ENCODE data around the gene PAEP.
A peak's percentile ranks its signal among the peaks of the same experiment; 100 is the strongest.
"Not testable (repeated sequence)": the region's sequence is repeated elsewhere in the genome, so short reads cannot be mapped to it uniquely, and the experiment has no call there.

Gene PAEP

DNA sequence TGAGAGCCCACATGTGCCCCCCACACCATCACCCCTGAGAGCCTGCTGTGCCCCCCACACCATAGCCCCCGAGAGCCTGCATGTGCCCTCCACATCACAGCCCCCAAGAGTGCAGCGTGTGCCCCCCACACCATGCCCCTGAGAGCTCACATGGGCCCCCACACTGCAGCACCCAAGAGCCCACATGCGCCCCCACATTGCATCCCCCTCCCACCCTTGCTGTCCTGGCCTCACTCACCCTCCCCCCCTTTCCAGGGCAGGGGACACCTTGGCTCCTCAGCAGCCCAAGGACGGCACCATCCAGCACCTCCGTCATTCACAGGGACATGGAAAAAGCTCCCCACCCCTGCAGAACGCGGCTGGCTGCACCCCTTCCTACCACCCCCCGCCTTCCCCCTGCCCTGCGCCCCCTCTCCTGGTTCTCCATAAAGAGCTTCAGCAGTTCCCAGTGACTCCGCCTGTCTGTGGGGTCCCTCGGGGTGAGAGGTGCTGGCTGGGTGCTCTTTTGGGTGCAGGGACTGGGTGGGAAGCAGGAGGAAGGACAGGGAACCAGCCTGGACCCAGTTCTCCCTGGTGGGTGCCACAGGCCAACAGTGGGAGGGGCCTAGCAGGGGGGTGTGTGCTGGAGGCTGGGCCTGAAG lies 35.3 kb upstream of the PAEP start:
- no peak for DNase-seq (ENCODE audit: low read depth)

DNA sequence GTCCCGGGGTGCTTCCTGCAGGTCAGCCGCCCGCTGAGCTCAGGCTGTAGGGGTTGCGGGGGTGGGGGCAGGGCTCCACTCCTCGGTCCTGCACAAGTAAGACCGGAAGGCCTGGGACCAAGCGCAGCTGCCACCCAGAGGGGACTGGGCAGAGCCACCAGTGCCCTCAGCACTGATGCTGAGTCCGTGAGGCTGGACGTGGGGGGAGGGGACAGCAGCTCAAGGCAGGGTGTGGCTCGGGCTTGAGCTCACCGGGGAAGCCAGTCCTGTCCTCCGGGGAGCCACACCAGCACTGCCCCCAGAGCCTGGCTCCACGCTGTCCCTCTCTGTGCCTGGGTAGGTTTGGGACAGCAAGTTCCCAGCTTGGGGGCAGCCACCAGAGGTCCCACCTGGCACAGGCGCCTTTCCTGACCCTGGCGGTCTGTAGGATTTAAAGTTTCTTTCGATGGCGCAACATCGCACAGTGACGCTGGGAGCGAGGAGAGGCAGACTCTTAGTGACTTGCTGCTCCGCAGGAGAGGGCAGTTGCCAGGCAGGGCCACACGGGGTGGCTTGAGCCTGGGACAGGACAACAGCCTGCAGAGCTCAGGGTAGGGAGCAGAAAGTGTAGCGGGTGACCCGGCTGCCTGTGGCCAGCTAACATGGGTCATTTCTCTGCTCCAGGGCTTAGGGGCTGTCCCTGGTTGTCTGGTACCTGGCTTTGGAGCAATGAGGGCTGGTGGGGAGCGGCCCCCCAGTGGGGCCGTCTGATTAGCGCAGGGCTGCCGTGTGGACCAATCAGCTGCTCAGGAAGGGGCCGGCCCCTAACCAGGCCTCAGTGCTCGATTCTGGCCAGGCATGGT lies 34.6 kb upstream of the PAEP start:
- DNase-seq (ENCODE audit: low read depth): no peak

DNA sequence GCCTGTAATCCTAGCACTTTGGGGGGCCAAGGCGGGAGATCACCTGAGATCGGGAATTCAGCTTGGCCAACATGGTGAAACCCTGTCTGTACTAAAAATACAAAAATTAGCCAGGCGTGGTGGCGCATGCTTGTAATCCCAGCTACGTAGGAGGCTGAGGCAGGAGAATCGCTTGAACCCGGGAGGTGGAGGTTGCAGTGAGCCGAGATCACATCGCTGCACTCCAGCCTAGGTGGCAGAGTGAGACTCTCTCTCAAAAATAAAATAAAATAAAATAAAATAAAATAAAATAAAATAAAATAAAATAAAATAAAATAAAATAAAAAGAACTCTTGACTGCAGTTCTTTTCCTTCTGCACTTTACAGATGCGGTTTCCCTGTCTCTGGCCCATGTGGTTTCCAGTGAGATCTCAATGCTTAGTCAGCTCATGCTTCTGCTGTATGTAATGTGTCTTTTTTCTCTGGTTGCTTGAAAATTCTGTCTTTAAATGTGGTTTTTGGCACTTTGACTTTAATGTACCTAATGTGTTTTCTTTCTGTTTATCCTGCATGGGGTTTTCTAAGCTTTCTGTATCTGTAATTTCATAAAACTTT lies 32.6 kb upstream of the PAEP start:
- not testable (repeated sequence) for DNase-seq (ENCODE audit: low read depth)

- no peak for DNase-seq (ENCODE audit: low read depth)
These were observed 31.4 kb upstream of the PAEP start for GRCh38 chr9:135530146-135530545.

DNA sequence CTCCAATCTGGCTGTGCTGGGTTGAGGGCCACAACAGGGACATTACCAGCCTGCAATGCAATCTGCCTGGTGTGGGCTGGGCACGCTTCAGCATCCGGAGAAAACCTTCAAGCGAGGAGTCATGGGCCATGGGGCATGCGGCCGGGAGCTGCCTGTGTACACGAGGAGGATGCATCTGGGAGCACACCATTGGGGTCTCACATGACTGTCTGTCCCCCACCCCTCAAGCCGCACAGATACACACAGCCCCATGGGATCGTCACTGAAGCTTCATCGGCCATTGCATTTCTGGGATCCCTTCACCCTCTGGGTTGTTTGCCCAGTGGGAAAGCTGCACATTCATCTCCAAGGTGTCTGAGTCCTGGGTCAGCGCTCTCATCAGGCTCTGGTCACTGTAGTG lies 30.5 kb upstream of the PAEP start:
- DNase-seq (ENCODE audit: low read depth): no peak

DNA sequence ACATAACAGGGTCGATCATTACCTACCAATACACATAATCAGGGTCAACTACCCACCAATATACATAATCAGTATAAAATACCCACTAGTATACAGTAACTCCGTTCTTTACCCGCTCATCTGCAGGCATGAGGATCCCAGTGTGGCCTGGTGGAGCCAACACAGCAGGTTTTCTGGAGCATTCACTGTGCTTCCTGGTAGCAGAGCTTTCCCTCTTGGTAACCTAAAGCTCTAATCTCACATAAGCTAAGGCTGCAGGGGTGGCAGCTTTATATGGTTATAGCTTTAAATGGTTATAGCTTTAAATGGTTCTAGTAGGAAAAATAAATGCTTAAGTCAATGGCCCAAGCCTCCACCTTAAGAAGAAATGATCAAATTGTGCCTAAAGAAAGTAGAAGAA lies 28.4 kb upstream of the PAEP start:
- DNase-seq (ENCODE audit: low read depth): no peak

- DNase-seq (ENCODE audit: low read depth): no peak
These were observed 27.9 kb upstream of the PAEP start for GRCh38 chr9:135533674-135534073.

DNA sequence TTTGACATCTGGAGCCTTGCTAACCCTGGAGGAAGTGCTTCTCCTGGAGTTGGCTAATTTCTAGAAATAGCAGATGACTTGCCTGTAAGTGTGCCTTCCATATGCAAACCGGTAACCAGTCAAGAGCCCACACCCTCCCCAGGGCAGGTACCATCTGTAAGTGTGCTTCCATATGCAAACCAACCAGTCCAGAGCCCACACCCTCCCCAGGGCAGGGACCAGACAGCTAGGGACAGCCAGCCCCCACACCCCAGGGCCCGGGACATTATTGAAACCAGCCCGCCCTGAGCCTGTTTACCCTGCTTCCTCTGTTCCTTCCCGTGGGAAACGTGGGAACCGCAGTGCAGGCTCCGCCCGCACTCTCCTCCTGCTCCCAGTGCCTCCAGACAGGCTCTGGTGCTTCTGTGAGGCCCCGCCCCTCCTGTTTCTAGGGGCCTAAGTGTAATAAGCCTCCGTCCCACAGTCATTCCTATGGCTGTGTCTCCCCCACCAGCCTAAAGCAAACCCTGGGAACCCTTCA lies 27.3 kb upstream of the PAEP start:
- peak; percentile 91 for DNase-seq (ENCODE audit: low read depth)

- not testable (repeated sequence) for DNase-seq (ENCODE audit: low read depth)
These were observed 26.7 kb upstream of the PAEP start for GRCh38 chr9:135534826-135535225.

DNA sequence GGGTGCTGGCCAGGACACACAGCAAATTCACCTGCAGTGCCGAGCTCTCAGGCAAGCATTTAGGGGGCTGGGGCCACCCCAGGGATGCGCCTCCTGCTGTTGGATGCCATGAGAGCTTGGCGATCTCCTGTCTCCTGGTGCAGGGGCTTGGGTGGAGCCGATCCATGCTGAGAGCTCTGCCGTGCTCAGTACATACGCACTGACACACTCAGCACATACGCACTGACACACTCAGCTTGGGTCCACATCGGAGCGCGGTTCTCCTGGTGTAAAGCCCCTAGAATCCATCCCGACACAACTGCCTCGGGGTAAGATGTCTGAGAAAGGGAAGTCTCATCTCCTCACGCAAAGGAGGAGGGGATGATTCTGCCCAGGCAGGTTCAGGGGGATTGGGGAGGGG lies 25.9 kb upstream of the PAEP start:
- DNase-seq (ENCODE audit: low read depth): peak; percentile 23

DNA sequence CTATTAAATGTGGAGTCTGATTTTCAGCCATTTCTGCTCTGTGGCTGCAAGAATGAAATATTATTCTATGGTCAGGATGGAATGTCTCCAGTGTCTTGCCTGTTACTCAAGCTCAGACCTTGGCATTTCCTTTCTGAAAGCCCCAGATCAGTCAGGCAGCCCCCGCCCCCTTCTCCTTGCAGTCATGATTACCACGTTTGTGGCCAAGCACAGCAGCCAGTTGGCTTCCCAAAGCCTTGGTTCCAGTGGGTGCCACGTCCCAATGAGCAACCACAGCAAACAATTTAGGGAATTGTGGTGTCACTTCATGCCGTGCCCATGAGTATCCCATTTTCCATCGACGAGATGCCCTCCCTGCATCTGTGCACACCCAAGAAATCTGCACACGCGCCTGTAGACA lies 25.3 kb upstream of the PAEP start:
- DNase-seq (ENCODE audit: low read depth): peak; percentile 98

- DNase-seq (ENCODE audit: low read depth): peak; percentile 98
These were observed 18.2 kb upstream of the PAEP start for GRCh38 chr9:135543262-135543894.

- no peak for DNase-seq (ENCODE audit: low read depth)
These were observed 16.4 kb upstream of the PAEP start for GRCh38 chr9:135544981-135545635.

DNA sequence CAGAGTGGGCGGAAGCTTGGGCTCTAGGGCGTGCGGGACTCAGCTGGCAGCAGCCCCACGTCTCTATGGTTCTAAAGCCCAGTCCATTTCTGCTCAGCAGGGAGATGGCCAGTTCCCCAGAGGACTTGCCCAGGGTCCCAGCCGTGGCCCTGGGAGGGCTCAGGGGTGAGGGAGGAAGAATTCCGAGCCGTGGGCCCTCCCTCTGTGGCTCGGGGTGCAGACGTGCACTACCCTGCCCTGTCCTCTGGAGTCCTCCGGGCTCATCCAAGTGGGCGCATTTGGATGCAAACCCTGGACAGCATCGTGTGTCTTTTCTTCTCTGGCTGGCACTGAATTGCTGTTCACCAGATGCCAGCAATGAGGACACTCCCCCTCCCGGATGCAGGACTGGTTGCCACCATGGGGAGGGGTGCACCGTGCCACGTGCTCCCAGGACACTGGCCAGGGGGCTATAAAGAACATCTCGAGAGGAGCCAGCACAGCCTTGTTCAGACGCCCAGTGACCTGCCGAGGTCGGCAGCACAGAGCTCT lies 15.8 kb upstream of the PAEP start, which contains the start of gene OBP2A:
OBP2A (plus strand) TSS at position 481 of the 531 bp plus-strand sequence. CDS start 55 bp downstream, outside the sequence.
- not testable (repeated sequence) for DNase-seq (ENCODE audit: low read depth)

DNA sequence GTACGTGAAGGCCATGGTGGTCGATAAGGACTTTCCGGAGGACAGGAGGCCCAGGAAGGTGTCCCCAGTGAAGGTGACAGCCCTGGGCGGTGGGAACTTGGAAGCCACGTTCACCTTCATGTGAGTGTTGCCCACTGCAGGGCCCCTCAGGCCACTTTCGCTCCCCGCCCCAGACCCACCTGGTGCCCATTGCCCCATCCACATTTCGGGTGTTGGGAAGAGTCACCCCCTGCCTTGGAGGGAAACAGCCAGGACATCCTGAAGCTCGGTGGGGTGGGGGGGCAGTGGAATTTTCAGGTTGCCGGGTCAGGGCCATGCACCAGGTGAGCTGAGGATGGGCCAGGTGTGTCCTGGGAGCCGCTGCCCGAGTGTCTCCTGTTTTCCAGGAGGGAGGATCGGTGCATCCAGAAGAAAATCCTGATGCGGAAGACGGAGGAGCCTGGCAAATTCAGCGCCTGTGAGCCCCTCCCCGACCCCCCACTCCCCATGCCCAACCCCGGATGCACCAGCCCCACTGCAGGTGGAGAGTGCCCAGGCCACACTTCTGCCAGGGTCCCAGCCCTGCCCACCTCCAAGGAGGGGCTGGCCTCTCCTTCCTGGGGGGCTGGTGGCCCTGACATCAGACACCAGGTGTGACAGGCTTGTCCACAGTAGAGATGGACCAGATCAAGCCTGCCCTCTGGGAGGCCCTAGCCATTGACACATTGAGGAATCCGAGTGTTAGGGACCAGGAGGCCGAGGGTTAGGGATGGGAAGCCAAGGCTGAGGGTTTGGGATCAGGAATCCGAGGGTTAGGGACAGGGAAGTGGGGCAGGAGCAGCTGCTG lies 14.6 kb upstream of the PAEP start:
- DNase-seq (ENCODE audit: low read depth): not testable (repeated sequence)

GRCh38 chr9:135547756-135548736 lies 13.5 kb upstream of the PAEP start:
- no peak for DNase-seq (ENCODE audit: low read depth)

DNA sequence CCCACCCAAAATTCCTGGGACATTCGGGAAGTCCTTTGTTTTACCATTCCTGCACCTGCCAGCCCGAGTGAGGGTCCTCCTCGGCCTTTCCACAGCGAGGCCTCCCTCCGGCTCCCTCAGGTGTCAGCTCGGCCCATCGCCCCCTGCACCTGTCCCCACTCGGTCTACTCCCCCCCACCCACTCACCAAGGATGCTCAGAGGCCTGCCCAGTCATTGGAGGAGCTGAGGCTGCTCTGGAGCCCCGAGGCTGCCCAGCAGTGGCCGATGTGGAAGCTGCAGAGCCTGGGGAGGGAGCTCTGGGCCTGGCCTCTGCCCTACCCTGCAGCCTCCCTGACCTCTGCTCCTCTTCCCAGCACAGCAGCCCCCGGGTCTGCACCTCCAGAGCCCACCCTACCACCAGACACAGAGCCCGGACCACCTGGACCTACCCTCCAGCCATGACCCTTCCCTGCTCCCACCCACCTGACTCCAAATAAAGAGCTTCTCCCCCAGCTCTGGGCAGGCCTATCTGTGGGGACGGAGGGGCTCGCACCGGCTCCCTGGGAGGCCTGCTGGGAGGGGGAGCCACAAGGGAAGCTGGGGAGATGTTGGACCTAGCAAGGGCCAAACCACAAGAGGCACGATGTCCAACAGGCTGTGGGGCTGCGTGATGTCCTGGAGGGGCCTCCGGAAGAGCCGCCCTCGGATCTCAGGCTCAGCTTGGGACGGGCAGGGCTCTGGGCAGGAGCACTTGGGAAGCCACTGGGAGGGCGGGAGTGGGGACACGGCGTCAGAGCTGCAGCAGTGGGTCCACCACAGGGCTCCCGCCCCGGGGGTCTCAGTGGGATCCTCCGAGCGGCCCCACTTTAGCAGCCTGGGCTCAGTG lies 11.8 kb upstream of the PAEP start:
- DNase-seq (ENCODE audit: low read depth): not testable (repeated sequence)

DNA sequence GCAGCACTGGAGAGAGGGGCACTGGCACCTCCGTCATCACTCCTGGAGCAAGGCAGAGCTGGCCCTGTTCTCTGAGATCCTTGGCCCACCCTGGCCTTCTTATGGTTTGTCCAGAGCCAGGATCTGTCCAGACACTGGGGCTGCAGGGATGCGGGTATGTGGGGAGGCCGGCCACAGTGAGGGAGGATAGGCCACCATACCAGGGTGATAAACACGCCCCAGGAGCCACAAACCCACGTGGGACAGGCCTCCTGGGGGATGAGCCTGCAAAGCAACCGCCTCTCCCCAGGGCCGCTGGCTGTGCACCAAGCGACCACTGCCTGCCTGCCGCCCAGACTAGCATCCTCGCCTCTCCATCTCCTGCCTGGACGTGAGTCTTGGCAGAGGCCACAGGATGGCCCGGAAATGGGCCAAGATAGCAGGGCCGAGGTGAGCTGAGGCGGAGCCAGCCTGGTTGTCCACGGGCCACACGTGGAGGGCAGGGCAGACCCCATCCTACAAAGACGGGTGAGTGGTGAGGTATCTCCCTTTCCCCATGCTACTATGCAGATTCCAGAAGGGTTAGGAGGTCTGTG lies 11.1 kb upstream of the PAEP start:
- no peak for DNase-seq (ENCODE audit: low read depth)
